PC-9 (cell line): ENCODE results near the gene PROCR.
"Not testable (repeated sequence)": the region's sequence is repeated elsewhere in the genome, so short reads cannot be mapped to it uniquely, and the experiment has no call there.

Experiments used
- CTCF ChIP-seq: fragments of 200-600 bp; sonication (generic); conservative IDR thresholded peaks from 2 replicates; pipeline ENCODE4 v1.6.1; 2017; ENCODE audit warnings: mixed run types, antibody characterized with exemption, mild to moderate bottlenecking, moderate library complexity
- EZH2 ChIP-seq: fragments of 200-600 bp; sonication (generic); IDR thresholded peaks from 2 replicates; pipeline ENCODE4 v1.8.0; 2017; ENCODE audit warnings: antibody characterized with exemption, low read depth

- TF ChIP-seq CTCF, EZH2: not testable (repeated sequence)
Observed at GRCh38 chr20:35186691-35187289, 14.9 kb downstream of the PROCR start.
